GM21619 (cell line): Measurements from ENCODE around the gene CRYBB2.
"Not testable (repeated sequence)": the region's sequence is repeated elsewhere in the genome, so short reads cannot be mapped to it uniquely, and the experiment has no call there.

ENCODE experiments used
- ATAC-seq: cut with Tn5 transposase; IDR thresholded peaks from one replicate; pipeline ENCODE4 v1.9.1; 2021; ENCODE audit not compliant: unreplicated experiment

CRYBB2 gene, protein sequence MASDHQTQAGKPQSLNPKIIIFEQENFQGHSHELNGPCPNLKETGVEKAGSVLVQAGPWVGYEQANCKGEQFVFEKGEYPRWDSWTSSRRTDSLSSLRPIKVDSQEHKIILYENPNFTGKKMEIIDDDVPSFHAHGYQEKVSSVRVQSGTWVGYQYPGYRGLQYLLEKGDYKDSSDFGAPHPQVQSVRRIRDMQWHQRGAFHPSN

DNA sequence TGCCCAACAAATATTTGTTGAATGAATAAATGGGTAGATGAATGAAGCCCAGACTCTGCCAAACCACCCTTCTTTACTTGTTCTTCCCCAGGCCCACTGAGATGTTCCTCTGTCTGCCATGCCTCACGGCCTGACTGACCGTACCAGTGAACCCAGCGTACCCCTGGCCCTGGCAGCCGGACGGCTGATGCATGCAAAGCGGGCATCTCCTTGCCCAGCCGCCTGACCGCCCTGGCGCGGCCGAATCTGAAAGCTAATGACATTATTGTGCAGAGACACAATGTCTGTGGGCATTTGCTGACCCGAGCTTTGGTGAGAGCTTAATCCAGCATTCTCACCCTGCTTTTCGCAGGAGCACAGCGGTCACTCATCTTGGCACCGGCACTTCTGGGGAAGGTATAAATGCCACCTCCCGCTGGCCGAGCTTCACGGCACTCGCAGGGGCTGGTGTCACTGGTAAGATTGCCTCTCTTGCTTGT lies at the start of gene CRYBB2:
CRYBB2 (plus strand) TSS at position 429 of the 479 bp plus-strand sequence. CDS start 1,791 bp downstream, outside the sequence.
- no peak for ATAC-seq

DNA sequence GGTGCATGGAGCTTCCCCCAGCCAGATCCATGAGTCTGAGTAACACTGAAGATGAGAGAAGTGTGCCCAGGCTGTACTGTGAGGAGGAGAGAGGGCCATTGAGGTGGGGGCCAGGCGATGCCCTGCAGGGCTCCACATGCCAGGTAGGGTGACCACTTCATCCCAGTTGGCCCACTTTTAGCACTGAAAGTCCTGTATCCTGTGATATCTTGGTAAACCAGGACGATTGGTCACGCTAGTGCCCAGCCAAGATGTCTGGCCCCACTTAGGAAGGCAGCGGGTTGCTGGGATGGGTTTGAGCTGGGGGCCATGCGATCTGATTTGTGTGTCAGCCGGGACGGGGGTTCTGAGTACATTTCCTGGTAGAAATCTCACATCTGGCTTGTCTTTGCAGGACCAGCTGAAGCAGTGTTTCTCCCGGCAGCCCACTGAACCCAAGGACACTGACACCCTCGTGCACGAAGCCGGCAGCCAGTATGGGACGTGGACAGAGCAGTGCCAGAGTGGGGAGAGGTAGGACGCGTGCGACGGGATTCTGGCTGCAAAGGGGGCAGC lies 48.9 kb upstream of the CRYBB2 start:
- no peak for ATAC-seq

DNA sequence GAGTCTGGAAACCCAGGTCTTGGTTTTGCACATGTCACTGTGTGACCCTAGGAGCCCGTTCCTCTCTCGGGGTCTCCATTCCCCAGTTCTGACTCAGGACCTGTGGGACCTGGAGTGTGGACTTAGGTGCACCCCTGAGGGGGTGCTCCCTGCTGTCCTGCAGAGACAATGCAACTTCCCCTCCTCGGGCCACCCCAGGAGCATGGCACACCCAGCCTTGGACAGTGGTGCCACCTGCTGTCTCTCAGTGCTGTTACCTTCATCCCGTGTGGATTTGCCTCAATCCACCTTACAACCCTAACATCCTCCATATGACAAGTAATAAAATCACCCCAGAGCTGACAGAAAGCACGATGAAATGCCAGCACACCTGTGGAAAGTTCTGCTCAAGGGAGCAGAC lies 47.3 kb upstream of the CRYBB2 start:
- ATAC-seq: no peak

DNA sequence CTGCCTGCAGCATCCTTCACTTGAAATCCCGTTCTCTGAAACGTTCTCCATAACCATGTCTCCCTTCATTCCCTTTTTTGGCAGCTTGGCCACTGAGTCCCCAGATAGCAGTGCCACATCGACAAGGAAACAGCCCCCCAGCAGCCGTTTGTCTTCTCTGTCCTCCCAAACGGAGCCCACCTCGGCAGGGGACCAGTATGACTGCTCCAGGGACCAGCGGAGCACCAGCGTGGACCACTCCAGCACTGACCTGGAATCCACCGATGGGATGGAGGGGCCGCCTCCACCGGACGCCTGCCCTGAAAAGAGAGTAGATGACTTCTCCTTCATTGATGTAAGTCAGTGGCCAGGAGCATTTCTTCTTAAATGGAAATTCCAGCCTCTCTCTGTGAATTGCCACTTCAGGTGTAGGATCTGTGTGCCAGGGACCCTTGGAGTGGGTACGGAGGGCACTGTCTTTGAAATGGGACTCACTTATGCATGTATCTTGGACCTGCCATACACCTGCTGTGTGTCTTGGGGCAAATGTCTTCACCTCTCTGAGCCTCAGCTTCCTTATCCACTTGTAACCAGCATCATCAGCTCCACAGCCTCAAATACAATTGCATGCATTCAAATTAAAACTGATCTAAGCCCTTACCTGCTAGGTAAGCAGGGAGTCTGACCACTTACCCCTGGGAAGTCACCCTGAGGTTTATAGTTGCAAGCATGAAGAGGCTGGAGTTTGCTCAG lies 45.1 kb upstream of the CRYBB2 start:
- ATAC-seq: no peak

DNA sequence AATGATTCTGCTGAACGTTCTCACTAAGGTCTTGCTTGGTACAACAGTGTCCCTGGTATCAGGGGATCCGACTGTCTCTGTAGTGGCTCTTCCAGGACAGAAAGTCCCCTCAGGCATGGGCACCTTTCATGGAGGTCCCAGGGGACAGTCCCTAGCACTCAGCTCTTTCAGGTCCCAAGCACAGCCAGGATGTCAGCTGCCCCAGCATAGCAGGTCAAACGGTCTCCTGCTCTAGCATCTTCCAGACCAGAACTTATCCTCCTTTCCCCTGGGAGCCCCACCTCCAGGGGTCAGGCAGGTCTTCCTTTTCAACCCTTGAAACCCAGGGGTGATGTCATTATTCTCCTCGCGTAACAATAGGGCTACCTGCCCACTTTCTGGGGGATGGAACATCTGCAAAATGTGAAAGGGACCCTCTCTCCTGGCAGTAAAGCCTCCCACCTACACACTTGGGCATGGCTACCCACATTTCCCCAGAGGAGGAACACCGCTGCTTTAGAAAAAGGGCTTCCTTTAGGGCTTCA lies 44.5 kb upstream of the CRYBB2 start:
- no peak for ATAC-seq

DNA sequence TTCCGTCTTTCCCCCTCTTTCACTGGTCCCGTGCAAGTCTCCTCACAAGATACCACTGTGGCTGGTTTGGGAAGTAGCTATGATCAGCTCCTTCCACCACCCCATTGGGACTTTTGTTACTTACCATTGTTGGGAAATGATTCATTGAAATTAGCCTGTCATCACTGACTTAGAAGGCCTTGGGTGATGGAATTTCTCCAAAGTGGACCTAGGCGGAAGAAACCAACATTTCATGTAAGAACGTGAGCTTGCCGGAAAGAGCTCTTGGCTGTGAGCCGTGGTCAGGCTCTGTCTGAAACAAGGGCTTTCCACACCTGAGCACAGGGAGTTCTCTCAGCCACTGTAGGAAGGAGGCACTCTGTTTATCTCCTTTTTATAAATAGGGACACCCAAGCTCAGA lies 43.3 kb upstream of the CRYBB2 start:
- ATAC-seq: no peak

DNA sequence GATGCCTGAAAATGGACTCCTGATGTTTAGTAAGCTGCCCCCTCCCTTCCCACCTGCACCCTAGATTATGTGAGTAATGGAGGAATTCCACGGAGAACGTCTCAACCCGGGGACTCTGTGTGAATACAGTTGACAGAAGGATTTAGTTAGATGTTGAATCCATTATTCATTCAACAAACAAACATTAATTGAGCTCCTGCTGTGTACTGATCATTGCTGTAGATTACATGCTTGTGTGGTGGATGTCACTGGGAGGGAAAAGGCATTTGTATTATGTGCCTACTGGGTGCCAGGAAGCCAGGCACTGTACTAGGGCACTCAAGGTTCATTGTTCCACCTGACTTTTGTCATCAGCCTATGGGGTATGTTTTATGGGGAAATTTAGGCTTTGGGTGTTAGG lies 42.6 kb upstream of the CRYBB2 start:
- ATAC-seq: no peak

DNA sequence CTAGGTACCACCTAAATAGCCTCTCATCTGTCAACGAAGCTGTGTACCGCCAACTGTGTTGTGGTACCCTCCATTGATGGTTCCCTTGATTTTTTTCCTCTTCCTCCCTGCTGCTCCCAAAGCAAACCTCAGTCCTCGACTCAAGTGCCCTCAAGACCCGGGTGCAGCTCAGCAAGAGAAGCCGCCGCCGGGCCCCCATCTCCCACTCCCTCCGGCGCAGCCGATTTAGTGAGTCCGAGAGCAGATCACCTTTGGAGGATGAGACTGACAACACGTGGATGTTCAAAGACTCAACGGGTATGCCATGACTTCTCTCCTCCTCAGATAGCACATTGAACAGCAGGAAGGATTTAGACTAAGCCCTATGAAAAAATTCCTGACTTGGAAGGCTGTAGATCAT lies 42.2 kb upstream of the CRYBB2 start:
- ATAC-seq: no peak

DNA sequence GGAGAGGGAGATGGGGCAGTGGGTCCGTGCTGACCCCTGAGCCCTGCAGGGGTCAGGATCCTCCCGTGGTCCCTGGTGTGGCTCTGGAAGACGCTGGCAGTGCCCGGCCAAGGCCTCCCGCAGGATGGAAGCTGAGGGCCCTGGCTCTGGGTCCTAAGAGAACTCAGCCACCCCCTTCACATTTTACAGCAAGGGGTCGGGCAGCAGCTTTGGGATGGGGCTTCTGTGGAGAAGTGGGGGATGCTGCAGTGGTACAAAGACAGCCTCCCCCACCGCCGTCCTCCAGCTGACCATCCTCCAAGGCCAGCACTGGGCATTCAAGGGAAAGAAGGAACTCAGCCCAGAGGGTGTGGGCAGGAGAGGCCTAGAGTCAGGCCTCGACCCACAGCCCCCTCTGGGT lies 41.5 kb upstream of the CRYBB2 start:
- ATAC-seq: no peak

DNA sequence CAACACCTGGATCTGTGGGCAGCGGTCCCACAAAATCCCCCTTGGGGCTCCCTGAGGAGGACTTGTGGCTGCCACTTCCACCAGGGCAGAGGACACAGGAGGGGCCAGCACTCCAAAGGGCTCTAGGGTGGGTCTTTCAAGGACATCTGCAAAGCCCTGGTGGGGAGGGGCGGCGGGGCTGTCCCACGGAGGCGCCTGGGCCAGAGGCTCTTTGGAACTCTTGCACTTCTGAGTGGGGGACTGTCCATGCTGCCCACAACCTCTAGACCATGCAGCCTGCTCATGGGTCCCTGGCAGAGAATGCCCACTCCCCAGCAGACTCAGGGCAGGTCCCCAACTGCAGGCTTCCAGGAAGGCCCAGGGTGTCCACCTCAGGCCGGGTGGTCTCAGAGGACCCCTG lies 41.1 kb upstream of the CRYBB2 start:
- not testable (repeated sequence) for ATAC-seq

DNA sequence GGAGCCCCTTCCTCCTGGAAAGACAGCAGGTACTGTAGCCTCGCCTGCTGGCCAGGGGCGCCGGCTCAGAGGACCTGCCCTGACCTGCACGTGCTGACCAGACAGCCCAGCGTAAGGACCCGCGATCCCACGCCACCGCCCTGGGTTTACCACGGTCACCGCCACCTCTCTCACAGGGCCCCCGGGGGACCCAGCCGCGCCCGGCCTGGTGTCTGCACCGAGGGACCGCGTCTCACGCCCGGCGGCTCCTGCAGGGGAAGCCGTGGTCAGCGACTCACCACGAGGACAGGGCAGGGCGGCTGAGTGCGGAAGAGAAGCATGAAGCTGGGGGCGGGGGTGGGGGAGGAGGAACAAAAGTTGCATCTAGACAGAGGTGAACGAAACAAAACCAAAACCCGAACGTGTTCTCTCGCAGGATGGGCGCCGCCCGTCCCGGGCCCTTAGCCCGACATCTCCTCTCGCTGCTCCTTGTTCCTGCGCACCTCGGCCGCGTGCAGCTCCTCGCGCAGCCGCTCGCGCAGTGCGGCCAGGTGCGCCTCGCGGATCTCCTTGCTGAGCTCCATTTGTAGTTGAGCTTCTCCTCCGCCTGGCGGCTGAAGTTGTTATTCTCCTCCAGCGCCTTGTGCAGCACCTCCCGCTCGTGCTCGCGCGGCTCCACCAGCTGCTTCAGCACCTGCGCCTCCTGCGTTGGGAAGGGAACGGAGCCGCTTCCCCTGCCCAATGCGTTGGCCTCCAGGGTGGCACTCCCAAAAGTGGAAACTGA lies 40.4 kb upstream of the CRYBB2 start:
- not testable (repeated sequence) for ATAC-seq

DNA sequence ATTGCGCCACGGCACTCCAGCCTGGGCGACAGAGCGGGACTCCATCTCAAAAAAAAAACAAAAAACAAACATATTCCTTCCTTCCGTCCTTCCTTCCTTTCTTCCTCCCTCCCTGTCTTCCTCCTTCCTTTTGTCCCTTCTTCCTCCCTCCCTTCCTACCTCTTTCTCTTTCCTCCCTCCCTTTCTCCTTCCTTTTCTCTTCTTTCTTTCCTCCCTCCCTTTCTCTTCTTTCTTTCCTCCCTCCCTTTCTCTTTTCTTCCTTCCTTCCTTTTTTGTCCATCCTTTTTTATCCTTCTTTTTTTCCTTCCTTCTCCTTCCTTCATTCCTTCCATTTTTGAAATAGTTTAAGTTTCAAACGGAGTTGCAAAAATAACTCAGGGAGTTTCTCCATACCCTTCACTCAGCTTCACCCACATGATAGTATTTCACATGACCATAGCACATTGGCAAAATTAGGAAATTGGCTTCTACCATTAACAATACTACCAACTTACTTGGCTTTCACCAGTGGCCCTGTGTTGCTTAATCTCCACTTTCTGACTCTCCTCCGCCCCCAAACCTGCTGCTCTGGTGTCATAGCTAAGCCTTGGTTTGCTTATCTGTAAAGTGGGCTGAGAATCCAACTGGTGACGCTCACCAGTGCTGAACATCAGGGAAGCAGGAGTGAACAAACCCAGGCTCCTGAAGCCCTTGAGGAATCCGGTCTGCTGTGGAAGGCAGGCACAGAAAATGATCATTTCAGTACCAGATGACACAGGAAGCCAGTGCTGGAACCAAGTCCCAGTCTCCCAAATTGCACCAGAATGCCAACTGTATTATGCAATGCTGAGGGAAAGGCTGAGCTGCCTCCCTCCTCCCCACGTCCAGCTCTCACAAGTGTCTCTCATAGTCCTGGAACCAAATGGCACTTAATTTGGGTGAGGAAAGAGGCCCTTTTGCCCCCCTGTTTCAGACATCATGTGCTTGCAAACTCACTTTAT lies 37.0 kb upstream of the CRYBB2 start:
- no peak for ATAC-seq

DNA sequence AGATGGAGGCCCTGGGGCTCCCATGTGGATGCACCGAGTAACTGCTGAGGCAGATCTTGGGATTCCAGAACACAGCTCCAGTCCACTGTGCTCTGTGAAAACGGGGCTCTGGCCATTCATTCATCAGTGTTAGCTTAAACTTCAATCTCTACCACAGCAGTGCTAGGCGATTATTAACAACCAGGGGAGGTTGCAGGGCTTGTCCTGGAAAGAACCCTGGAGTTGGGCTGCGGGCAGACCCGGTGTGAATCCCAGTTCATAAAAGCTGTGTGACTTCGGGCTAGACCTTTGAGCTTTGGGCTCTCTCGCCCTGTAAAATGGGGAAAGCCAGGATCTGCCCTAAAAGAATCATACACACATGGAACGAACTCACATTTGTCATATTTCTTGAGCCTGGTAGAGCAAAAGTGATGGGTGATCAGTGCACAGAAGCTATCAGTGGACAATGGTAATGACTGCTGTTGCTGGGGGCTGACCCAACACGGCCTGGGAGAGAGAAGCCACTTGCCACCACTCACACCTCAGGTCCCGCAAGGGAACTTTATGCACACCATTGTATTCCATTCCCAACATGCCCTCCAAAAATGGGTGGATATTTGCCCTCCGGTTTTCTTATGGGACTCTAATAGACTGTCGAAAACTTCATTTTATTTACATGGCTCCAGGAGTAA lies 35.4 kb upstream of the CRYBB2 start:
- no peak for ATAC-seq

DNA sequence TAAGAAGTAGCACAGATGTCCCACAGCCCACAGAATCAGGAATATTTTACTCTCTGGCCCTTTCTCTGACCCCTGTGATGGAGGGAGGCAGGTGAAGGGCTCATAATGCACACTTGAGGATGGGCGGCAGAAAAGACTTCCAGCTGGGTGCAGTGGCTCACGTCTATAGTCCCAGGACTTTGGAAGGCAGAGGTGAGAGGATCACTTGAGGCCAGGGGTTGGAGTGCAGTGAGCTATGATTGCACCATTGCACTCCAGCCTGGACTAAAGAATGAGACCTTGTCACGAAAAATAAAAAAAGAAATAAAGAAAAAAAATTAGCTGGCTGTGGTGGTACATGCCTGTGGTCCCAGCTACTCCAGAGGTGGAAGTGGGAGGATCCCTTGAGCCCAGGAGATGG lies 33.3 kb upstream of the CRYBB2 start:
- ATAC-seq: no peak

DNA sequence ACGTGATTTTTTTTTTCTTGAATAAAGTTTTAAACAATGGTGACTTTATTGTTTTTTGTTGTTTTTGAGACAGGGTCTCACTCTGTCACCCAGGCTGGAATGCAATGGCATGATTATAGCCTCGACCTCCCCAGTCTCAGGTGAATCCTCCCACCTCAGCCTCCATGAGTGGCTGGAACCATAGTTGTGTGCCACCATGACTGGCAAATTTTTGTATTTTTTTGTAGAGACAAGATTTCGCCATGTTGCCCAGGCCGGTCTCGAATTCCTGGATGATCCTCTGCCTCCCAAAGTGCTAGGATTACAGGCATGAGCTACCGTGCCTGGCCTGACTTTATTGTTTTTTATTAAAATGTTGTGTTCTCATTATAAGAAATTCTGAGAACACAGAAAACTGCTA lies 32.0 kb upstream of the CRYBB2 start:
- no peak for ATAC-seq

DNA sequence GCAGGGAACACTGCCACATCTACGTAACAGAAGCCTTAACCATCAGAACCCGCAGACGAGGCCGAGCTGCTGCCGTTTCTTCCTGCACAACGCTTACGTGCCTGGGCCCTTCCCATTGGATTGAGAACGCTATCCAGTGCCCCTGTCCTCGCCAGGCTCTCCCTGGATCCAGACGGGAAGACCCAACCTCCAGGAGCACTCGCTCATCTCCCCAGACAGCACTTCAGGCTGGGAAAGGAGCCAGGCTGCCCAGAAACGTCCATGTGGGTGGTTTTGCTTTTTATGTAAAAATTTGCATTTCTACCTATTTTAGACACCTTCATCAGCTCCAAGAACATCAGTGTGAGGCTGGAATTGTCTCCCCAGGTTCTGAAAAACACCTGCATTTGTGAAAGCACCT lies 27.0 kb upstream of the CRYBB2 start:
- ATAC-seq: no peak

DNA sequence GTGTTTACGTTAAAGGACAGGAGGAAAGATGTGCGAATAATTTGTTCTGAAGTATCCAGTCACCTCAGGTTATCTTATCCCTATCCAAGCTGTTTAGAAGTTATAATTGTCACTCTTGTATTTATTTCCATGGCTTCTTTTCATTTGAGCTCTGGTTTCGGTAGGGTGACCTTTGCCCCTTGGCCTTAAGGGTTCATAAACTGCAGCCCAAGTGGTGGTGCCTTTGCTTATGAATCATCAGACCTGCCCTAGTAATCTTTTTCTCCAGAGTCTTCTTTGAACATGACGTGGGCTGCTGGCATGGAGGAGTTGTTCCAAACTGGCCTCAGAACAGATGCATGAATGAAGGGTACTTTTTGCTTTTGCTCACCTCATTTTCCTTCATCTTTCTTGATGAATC lies 26.3 kb upstream of the CRYBB2 start:
- ATAC-seq: no peak

DNA sequence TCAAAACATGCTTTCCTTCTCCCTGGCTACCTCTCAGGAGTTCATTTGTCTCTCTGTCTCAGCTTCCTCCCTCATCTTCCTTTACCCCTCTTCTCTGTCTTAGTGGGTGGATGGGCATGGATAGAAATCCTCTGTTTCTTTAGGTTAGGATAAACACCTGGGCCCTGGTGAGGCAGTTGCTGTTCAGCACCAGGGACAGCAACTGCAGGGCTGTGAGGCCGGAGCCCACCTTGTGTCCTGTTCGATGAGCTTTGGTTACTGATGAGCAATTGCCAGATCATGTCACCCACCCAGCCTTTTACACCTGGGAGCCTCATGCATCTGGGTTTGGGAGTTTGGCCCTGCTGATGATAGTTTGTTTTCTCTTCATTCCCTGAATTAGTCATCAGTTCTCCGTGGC lies 25.9 kb upstream of the CRYBB2 start:
- ATAC-seq: no peak

DNA sequence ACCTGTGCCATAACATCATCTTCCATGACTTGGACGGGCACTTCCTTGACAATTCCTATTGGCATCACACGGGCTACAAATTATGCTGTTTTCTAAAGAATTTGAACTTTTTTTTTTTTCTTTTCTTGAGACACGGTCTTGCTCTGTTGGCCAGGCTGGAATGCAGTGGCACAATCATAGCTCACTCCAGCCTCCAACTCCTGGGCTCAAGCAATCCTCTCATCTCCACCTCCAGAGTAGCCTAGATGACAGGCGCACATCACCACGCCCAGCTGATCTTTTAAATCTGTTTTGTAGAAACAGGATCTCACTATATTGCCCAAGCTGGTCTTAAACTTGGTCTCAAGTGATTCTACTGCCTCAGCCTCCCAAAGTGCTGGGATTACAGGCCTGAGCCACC lies 23.1 kb upstream of the CRYBB2 start:
- no peak for ATAC-seq

DNA sequence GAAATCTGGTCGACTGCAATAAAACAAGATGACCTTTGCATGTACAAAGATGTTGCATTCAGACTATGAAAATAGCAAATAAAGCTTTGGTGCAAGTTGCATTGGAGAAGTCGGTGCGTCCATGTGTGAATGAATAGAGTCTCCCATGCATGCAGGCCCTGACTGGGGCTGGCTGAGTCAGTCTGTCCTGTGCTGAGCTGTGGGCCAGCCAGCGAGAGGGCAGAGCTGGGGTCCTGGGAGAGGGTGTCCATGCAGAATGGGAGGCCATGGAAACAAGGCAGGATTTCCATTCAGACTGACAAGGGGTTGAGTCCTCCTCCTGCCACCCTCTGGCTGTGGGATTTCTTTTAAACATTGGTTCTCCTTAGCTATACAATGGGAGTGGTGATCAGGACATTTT lies 22.1 kb upstream of the CRYBB2 start:
- ATAC-seq: no peak
